ENCODE measurements around the gene RPS15. TPM values are rescaled to one million over a fixed set of nuclear protein-coding genes. Genes with fewer than 3 reads are reported as not detected.

Gene RPS15
- total RNA-seq, 1 experiment from 2014 or later = 1,862 TPM

DNA sequence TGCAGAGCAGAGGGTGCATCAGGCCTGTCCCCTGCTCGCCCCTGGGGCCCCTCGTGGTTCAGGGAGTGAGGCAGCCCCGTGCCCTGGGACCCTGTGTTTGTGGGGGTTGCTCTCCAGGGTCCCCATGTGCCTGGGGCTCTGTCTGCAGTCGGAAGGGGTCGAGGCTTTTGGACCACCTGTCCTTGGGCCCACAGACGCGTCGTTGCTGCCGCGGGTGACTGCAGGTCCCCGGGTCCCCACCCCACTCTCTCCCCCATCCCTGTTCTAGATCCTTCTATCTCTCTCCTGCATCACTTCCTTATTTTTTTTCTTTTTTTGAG lies 50.0 kb downstream of the RPS15 start:
- no peak overlapping the region for H3K9ac ChIP-seq (ENCODE audit: low read length)
- ChIA-PET RAD21 (ENCODE audit: low non-redundant PET in 1 of 2, low total read pairs in 2 of 2, uncharacterized antibody in 2 of 2, unreplicated experiment in 2 of 2) (no interaction called here), POLR2A (no interaction called here), CTCF (no interaction called here)
- no peaks in the 10 kb centered on the region for H3K9me2 ChIP-seq (ENCODE audit: insufficient read depth)
- intact Hi-C loops (cut with micrococcal nuclease) = no loop called here
- H2AFZ ChIP-seq (ENCODE audit: low read depth, low read length, poor library complexity, severe bottlenecking) = no peak overlapping the region
- H3K36me3 ChIP-seq (ENCODE audit: control insufficient read depth in 1 of 2, insufficient read depth in 2 of 2, low read length in 2 of 2) = no peaks in the 10 kb centered on the region
- DNase-seq (ENCODE audit: low read depth, low spot score) (no peak), ATAC-seq (no peak)
- H3K9me3 ChIP-seq (ENCODE audit: control insufficient read depth in 1 of 2, insufficient read depth in 1 of 2, low read depth in 1 of 2, low read length in 2 of 2) = no peaks in the 10 kb centered on the region
- TF ChIP-seq, protein P1, sequence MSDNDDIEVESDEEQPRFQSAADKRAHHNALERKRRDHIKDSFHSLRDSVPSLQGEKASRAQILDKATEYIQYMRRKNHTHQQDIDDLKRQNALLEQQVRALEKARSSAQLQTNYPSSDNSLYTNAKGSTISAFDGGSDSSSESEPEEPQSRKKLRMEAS (IDR thresholded peaks at IDR 0.05) = no peak
- TF ChIP-seq SRF (IDR thresholded peaks at IDR 0.05; ENCODE audit: low read depth) (no peak), POLR2A (IDR thresholded peaks at IDR 0.05; ENCODE audit: borderline replicate concordance, extremely low read depth, insufficient read depth, insufficient read length) (no peak)
- TF ChIP-seq, protein P2, sequence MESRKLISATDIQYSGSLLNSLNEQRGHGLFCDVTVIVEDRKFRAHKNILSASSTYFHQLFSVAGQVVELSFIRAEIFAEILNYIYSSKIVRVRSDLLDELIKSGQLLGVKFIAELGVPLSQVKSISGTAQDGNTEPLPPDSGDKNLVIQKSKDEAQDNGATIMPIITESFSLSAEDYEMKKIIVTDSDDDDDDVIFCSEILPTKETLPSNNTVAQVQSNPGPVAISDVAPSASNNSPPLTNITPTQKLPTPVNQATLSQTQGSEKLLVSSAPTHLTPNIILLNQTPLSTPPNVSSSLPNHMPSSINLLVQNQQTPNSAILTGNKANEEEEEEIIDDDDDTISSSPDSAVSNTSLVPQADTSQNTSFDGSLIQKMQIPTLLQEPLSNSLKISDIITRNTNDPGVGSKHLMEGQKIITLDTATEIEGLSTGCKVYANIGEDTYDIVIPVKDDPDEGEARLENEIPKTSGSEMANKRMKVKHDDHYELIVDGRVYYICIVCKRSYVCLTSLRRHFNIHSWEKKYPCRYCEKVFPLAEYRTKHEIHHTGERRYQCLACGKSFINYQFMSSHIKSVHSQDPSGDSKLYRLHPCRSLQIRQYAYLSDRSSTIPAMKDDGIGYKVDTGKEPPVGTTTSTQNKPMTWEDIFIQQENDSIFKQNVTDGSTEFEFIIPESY (IDR thresholded peaks at IDR 0.05; ENCODE audit: extremely low read depth, insufficient replicate concordance, low read length) = no peak
- H3K4me3 ChIP-seq (replicated peaks in 1 of 2; ENCODE audit: low read depth in 1 of 2, low read length in 2 of 2) = no peak overlapping the region
- peaks cover 19 to 31% of the 10 kb centered on the region in 2 experiments for H3K4me1 ChIP-seq (ENCODE audit: control insufficient read depth in 1 of 2, insufficient read depth in 2 of 2, low read length in 2 of 2)
- no peak overlapping the region; the same call in 1 of the 2 replicates for H3K27ac ChIP-seq (ENCODE audit: low read depth, low read length)
- H3K79me2 ChIP-seq (ENCODE audit: insufficient read depth, low read length) = peaks cover 7% of the 10 kb centered on the region; the same call in 1 of the 2 replicates
- H3K27me3 ChIP-seq (ENCODE audit: insufficient read depth, low read length) = no peaks in the 10 kb centered on the region
- no peak overlapping the region for H3K4me2 ChIP-seq (ENCODE audit: low read length)
- H4K20me1 ChIP-seq (ENCODE audit: insufficient read depth) = no peaks in the 10 kb centered on the region
- BruUV-seq (replicated peaks) = no TSS peak

DNA sequence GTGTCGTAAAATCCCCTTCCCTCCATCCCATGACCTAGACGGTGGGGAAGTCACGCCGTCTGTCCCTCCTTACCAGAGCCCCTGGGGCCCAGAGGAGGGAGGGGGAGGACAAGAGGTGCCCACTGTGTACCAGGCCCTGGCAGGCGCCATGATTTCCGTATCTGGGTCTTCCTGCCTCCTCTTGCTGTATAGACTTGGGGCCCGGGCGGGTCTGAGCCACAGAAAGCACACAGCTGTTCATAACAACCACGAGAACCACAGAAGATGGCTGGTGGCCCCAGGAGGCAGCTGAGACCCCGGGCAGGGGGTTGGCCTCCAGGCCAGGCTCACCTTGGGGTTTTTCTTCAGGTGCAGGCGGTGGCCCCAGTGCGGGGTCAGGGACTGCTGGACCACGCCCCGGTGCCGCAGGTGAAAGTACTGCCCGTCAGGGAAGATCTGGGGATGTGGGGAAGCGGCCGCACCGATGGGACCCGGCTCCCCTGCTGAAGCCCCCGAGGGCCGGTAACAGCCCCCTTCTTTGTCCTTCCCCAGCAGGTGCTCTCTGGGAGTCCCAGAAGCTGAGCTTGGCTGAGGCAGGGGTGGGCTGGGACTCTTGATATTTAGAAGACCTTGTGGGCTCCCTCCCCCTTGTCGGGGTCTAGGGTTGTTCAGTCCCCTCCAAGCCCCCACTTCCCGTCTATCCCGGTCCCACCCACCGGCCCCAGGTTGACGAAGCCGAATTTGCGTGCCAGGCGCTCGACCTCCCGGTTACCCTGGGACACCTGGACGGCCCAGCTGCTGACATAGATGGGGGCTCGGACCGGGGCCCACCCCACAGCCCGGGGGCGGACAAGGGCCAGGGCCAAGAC lies 51.5 kb downstream of the RPS15 start:
- BruUV-seq (replicated peaks) = TSS peak; percentile 81
- no peak for ATAC-seq
- RAD21 ChIA-PET (ENCODE audit: low non-redundant PET in 1 of 2, low total read pairs in 2 of 2, uncharacterized antibody in 2 of 2, unreplicated experiment in 2 of 2) = no interaction called here

More for the DNA sequence above, 51.5 kb downstream of the RPS15 start:
- Histone ChIP-seq H3K9me3 (ENCODE audit: control insufficient read depth in 1 of 2, insufficient read depth in 1 of 2, low read depth in 1 of 2, low read length in 2 of 2) (no peaks in the 10 kb centered on the region), H3K4me3 (replicated peaks in 1 of 2; ENCODE audit: low read depth in 1 of 2, low read length in 2 of 2) (peak overlapping the region; percentile 57 to 65), H3K9ac (ENCODE audit: low read length) (peak overlapping the region; percentile 79), H3K9me2 (ENCODE audit: insufficient read depth) (no peaks in the 10 kb centered on the region), H3K27me3 (ENCODE audit: insufficient read depth, low read length) (no peaks in the 10 kb centered on the region), H4K20me1 (ENCODE audit: insufficient read depth) (no peaks in the 10 kb centered on the region), H3K36me3 (ENCODE audit: control insufficient read depth in 1 of 2, insufficient read depth in 2 of 2, low read length in 2 of 2) (no peaks in the 10 kb centered on the region), H3K79me2 (ENCODE audit: insufficient read depth, low read length) (peaks cover 7% of the 10 kb centered on the region; the same call in 1 of the 2 replicates), H2AFZ (ENCODE audit: low read depth, low read length, poor library complexity, severe bottlenecking) (no peak overlapping the region), H3K4me2 (ENCODE audit: low read length) (peak overlapping the region; percentile 94), H3K27ac (ENCODE audit: low read depth, low read length) (peak overlapping the region; percentile 78), H3K4me1 (ENCODE audit: control insufficient read depth in 1 of 2, insufficient read depth in 2 of 2, low read length in 2 of 2) (peaks cover 19 to 33% of the 10 kb centered on the region in 2 experiments)
- ChIA-PET POLR2A (no interaction called here), CTCF (no interaction called here)
- TF ChIP-seq POLR2AphosphoS5 (IDR thresholded peaks at IDR 0.05; ENCODE audit: low read depth, low read length) = 0 out of 2 replicates have a peak, but pooled peaks have one; percentile 59
- TF ChIP-seq TCF7L2 (IDR thresholded peaks at IDR 0.05; ENCODE audit: borderline replicate concordance, extremely low read depth, insufficient read depth, insufficient read length) = no peak
- TF ChIP-seq ZFX (IDR thresholded peaks at IDR 0.05) = 0 out of 2 replicates have a peak, but pooled peaks have one; percentile 36
- TF ChIP-seq SP1 (IDR thresholded peaks at IDR 0.05; ENCODE audit: low read depth) = no peak
- intact Hi-C loops (cut with micrococcal nuclease) = loop anchor here (1.0 kb wide), 1 partner anchor 10 kb away; the partner anchor contains the start of gene C19orf25
- DNase-seq (ENCODE audit: low read depth, low spot score) = no peak
